Panc1 (cell line): ENCODE measurements around the gene UBAC2.

Experiments used
- CTCF ChIP-seq: fragments of 450-650 bp; IDR thresholded peaks from 2 replicates; pipeline ENCODE4 v1.5.1; 2017; ENCODE audit warnings: mild to moderate bottlenecking
- POLR2AphosphoS5 ChIP-seq: IDR thresholded peaks from 2 replicates; pipeline ENCODE4 v1.6.1; 2012; ENCODE audit warnings: mild to moderate bottlenecking, low read depth, low read length, moderate library complexity
- REST ChIP-seq, 2 experiments: IDR thresholded peaks; 2 replicates each; pipeline ENCODE4 v1.6.1; 2011 to 2012; ENCODE audit warnings: low read depth in 2 of 2, control low read depth in 1 of 2, low read length in 1 of 2, mild to moderate bottlenecking in 1 of 2, moderate library complexity in 1 of 2; ENCODE audit not compliant: insufficient read depth in 1 of 2
- SIN3A ChIP-seq: IDR thresholded peaks from 2 replicates; pipeline ENCODE4 v1.6.1; 2012; ENCODE audit warnings: low read depth, mild to moderate bottlenecking, low read length, moderate library complexity, borderline replicate concordance; ENCODE audit not compliant: insufficient read depth
- TCF7L2 ChIP-seq: IDR thresholded peaks from 2 replicates; pipeline ENCODE4 v1.6.1; 2011; ENCODE audit warnings: mild to moderate bottlenecking, low read depth, low read length, inconsistent platforms

- TF ChIP-seq CTCF (no peak), POLR2AphosphoS5 (no peak), SIN3A (no peak), REST (IDR thresholded peaks at IDR 0.05; ENCODE audit: insufficient read depth in 1 of 2, low read depth in 2 of 2, low read length in 1 of 2) (no peak), TCF7L2 (no peak)
Measured at GRCh38 chr13:99190147-99190985, 10.3 kb upstream of the UBAC2 start.
